ENCODE results near the gene RAB3C.

DNA sequence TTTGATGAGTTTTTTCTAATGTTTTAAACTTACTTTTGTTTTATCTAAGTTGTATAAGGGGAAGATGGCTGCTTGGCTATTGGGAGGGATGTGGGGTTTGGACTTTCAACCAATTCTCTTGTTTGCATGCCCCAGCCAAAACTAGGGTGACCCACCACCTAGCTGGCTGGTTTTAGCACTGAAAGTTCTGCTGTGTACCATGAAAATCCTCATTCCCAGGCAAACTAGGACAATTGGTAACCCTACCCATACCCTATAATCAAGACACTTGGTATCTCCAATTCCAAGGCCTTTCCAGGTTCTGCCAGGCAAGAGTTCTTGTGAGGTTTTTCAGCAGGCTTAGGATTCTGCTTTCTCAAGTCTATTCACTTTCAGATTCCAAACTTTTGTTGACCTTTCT, 13.1 kb downstream of the RAB3C start:
- no peak for TF ChIP-seq POLR2A (IDR thresholded peaks at IDR 0.05)
- TF ChIP-seq, protein P1, sequence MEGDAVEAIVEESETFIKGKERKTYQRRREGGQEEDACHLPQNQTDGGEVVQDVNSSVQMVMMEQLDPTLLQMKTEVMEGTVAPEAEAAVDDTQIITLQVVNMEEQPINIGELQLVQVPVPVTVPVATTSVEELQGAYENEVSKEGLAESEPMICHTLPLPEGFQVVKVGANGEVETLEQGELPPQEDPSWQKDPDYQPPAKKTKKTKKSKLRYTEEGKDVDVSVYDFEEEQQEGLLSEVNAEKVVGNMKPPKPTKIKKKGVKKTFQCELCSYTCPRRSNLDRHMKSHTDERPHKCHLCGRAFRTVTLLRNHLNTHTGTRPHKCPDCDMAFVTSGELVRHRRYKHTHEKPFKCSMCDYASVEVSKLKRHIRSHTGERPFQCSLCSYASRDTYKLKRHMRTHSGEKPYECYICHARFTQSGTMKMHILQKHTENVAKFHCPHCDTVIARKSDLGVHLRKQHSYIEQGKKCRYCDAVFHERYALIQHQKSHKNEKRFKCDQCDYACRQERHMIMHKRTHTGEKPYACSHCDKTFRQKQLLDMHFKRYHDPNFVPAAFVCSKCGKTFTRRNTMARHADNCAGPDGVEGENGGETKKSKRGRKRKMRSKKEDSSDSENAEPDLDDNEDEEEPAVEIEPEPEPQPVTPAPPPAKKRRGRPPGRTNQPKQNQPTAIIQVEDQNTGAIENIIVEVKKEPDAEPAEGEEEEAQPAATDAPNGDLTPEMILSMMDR (IDR thresholded peaks at IDR 0.05), result no peak

Measured in right lobe of liver (tissue), 4 donors.